Adrenal gland (tissue), 5 donors: ENCODE data around the gene SPINK4.

Experiments used
- CTCF ChIP-seq, 6 experiments: fragments of 450-650 bp in 4 of 6; fragments of 200-600 bp in 2 of 6; sonication (generic) in 1 of 6; IDR thresholded peaks; 1 replicate in 5 of 6; 2 replicates in 1 of 6; pipeline versions ENCODE4 v1.5.1 to v1.8.0; 2016 to 2021; ENCODE audit warnings: antibody characterized with exemption in 6 of 6, mild to moderate bottlenecking in 2 of 6, moderate library complexity in 1 of 6
- POLR2A ChIP-seq, 2 donors: fragments of 450-650 bp; IDR thresholded peaks; one replicate each; pipeline ENCODE4 v1.6.1; 2017; ENCODE audit warnings: antibody characterized with exemption in 2 of 2, mild to moderate bottlenecking in 2 of 2, moderate library complexity in 1 of 2
- donor health status: DM: no; HTN: no; CAD: no.

GRCh38 chr9:33265211-33265865 lies 25.4 kb downstream of the SPINK4 start:
- TF ChIP-seq CTCF (IDR thresholded peaks at IDR 0.05) (no peak), POLR2A (IDR thresholded peaks at IDR 0.05) (no peak)
